AG04450 (cell line): ENCODE results near the gene UNK. TPM values are rescaled to one million over a fixed set of nuclear protein-coding genes. Genes with fewer than 3 reads are reported as not detected.
A peak's percentile ranks its signal among the peaks of the same experiment; 100 is the strongest.

Experiments
- CTCF ChIA-PET: fragments of 300-600, 350-600 bp; formaldehyde crosslinking; extraction: SDS; loops from one replicate; lab custom pipeline; 2022; ENCODE audit warnings: antibody characterized with exemption, inconsistent platforms; lab: Charles Lee
- POLR2A ChIA-PET: fragments of 350-600 bp; formaldehyde crosslinking; extraction: SDS; loops from one replicate; lab custom pipeline; 2021; ENCODE audit warnings: antibody characterized with exemption, inconsistent platforms; lab: Yijun Ruan, JAX
- DNase-seq: peaks from one replicate; pipeline ENCODE4 v3.0.0-alpha.2; 2011; ENCODE audit warnings: low read depth, low spot score
- H3K27ac ChIP-seq: one replicate; pipeline ENCODE4 v1.5.1; 2012; ENCODE audit warnings: low read depth, low read length, control low read depth
- H3K27me3 ChIP-seq: one replicate; pipeline ENCODE4 v1.6.0; 2012; ENCODE audit warnings: low read length; ENCODE audit not compliant: control insufficient read depth, insufficient read depth
- H3K4me3 ChIP-seq: 2 replicates; pipeline ENCODE4 v1.5.1; 2011; ENCODE audit warnings: mild to moderate bottlenecking, low read depth, low read length, control low read depth
- H3K9me3 ChIP-seq: 2 replicates; pipeline ENCODE4 v1.5.1; 2012; ENCODE audit warnings: low read length; ENCODE audit not compliant: control insufficient read depth, insufficient read depth
- CTCF ChIP-seq: IDR thresholded peaks from 2 replicates; pipeline ENCODE4 v1.5.1; 2011; ENCODE audit warnings: low read depth, low read length, control low read depth, inconsistent platforms
- polyA plus RNA-seq: library from polyadenylated mRNA; depleted of rRNA; stranded (reverse); fragments of >200 nt; gene quantifications from 2 replicates; pipeline ENCODE4 v1.2.3, GENCODE V29; 2011

The UNK gene
- polyA plus RNA-seq, 1 experiment, result 11.4 TPM

- ChIA-PET POLR2A (interaction anchor here (0.6 to 2.2 kb wide), 7 partner anchors 9 to 456 kb away, joined by 3 to 14 read pairs (median 6); partner anchors contain the start of gene TRIM65), CTCF (interaction anchor here (0.6 to 1.3 kb wide), 6 partner anchors 20 to 76 kb away, joined by 3 read pairs; partner anchors contain the start of gene WBP2)
- no peak for TF ChIP-seq CTCF
- Histone ChIP-seq H3K4me3 (peak overlapping the region; percentile 74), H3K9me3 (no peaks in the 10 kb centered on the region; the same call in 1 of the 2 replicates), H3K27ac (peak overlapping the region; percentile 100), H3K27me3 (no peaks in the 10 kb centered on the region)
- peak; percentile 73 for DNase-seq
These were observed 647 bp downstream of the UNK start for GRCh38 chr17:75785016-75785890.

GRCh38 chr17:75791254-75791653 lies 6.6 kb downstream of the UNK start:
- Histone ChIP-seq H3K27me3 (no peaks in the 10 kb centered on the region), H3K27ac (no peak overlapping the region), H3K9me3 (no peaks in the 10 kb centered on the region), H3K4me3 (no peak overlapping the region)
- no peak for TF ChIP-seq CTCF
- ChIA-PET CTCF (interaction anchor here (0.6 to 1.9 kb wide), 5 partner anchors 8 to 222 kb away, joined by 3 to 13 read pairs (median 4); no protein-coding TSS in a partner anchor), POLR2A (interaction anchor here (2.3 kb wide), 1 partner anchor 11 kb away, joined by 11 read pairs; no protein-coding TSS in a partner anchor)
- DNase-seq, result no peak

- Histone ChIP-seq H3K9me3 (no peaks in the 10 kb centered on the region), H3K27ac (no peak overlapping the region), H3K27me3 (no peaks in the 10 kb centered on the region), H3K4me3 (no peak overlapping the region)
- no peak for DNase-seq
- POLR2A ChIA-PET, result interaction anchor here (1.8 kb wide), 1 partner anchor 13 kb away, joined by 5 read pairs; no protein-coding TSS in a partner anchor
- CTCF ChIA-PET, result interaction anchor here (1.0 kb wide), 1 partner anchor 11 kb away, joined by 3 read pairs; no protein-coding TSS in a partner anchor
- TF ChIP-seq CTCF, result no peak
These were observed 8.9 kb downstream of the UNK start for GRCh38 chr17:75793460-75793859.

- CTCF ChIA-PET, result interaction anchor here (1.2 to 1.9 kb wide), 2 partner anchors 48 to 52 kb away, joined by 4 read pairs; no protein-coding TSS in a partner anchor
- Histone ChIP-seq H3K27ac (no peak overlapping the region), H3K9me3 (no peaks in the 10 kb centered on the region), H3K27me3 (no peaks in the 10 kb centered on the region), H3K4me3 (no peak overlapping the region)
- no peak for TF ChIP-seq CTCF
- POLR2A ChIA-PET, result interaction anchor here (0.6 to 2.6 kb wide), 2 partner anchors 16 to 1297 kb away, joined by 3 to 31 read pairs; a partner anchor contains a TSS
- no peak for DNase-seq
These were observed 11.4 kb downstream of the UNK start for GRCh38 chr17:75795820-75796607.
